ENCODE results near the gene CCDC92B.

CCDC92B gene

DNA sequence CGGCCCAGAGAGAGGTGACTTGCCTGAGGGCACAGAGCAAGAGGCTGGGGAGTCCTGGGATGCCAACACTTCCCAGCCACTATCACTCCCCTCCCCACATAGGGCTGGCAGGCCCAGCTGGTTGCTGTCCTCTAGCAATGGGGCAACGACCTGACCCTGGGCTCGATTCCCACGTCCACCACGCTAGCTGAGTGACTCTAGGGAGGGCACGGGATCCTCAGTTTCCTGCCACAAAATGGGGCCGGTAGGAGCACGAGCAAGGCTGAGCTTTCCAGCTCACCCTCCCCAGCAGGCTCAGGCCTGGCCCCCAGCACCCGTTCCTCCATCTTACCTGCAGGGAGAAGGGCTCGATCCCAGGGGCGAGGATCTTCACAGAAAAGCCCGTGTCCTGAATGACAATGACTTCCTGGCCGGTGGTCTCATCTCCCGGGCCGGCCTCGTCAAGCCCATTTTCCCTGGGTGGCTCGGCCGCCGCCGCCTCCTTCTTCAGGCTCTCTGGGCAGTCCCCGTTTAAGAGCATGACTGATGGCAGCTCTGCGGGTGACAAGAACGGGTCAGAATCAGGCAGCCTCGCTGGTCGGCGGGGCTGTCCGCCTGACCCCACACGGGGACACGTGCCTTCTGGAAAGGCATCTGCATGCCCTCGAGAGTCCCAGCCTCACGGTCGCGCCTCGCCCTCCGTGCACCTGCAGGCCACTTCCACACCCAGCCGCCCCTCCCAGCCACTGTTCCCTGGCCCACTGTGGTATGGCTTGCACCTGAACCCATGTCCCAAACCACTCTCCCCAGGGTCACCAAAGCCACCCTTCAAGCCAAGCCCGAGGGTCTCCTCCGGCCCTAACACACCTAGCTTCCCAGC is 45.2 kb downstream of the CCDC92B start:
- ATAC-seq = no peak
- no peak for TF ChIP-seq ZC3H10 (CRISPR knock-in tag; IDR thresholded peaks at IDR 0.05)
- no peak for TF ChIP-seq ARNTL (CRISPR knock-in tag; IDR thresholded peaks at IDR 0.05; ENCODE audit: borderline replicate concordance, low read depth)
- TF ChIP-seq PPARA (CRISPR knock-in tag; IDR thresholded peaks at IDR 0.05; ENCODE audit: borderline replicate concordance) = no peak
- TF ChIP-seq OSR1 (CRISPR knock-in tag; IDR thresholded peaks at IDR 0.05) = no peak
- no peak for TF ChIP-seq SNAI2 (CRISPR knock-in tag; IDR thresholded peaks at IDR 0.05)
- no peak for TF ChIP-seq ESRRG (CRISPR knock-in tag; IDR thresholded peaks at IDR 0.05)
- no peak for TF ChIP-seq ZFP30 (CRISPR knock-in tag; IDR thresholded peaks at IDR 0.05)
- no peak for TF ChIP-seq ZFP3 (CRISPR knock-in tag; IDR thresholded peaks at IDR 0.05)
- TF ChIP-seq RARB (CRISPR knock-in tag; IDR thresholded peaks at IDR 0.05) = no peak
- TF ChIP-seq ZNF565 (CRISPR knock-in tag; conservative IDR thresholded peaks at IDR 0.05; ENCODE audit: low read depth) = no peak
- TF ChIP-seq GLIS3 (CRISPR knock-in tag; IDR thresholded peaks at IDR 0.05) = no peak
- TF ChIP-seq CSDC2 (CRISPR knock-in tag; IDR thresholded peaks at IDR 0.05) = no peak

DNA sequence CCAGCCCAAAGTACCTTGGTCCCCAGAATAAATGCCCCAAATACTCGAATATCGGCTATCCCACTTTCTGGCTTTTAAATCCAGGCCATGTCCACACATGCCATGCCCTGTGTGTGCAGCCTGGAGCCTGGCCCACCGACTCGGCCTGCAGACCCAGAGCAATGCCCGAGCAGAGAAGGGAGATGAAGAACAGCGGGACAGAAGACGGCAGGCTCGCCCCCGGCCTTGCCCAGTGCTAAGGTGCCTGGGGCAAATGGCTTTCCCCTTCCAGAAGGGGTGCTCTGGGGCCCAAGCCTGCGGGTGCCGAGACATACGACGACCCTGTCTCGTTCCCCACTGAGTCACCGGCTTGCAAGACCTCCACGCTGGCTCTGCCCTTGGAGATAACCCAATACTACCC is 45.8 kb downstream of the CCDC92B start:
- TF ChIP-seq BACH2 (CRISPR knock-in tag; IDR thresholded peaks at IDR 0.05; ENCODE audit: borderline replicate concordance) (no peak), POU6F1 (CRISPR knock-in tag; IDR thresholded peaks at IDR 0.05; ENCODE audit: borderline replicate concordance, low read depth) (no peak)
- TF ChIP-seq, protein P1, sequence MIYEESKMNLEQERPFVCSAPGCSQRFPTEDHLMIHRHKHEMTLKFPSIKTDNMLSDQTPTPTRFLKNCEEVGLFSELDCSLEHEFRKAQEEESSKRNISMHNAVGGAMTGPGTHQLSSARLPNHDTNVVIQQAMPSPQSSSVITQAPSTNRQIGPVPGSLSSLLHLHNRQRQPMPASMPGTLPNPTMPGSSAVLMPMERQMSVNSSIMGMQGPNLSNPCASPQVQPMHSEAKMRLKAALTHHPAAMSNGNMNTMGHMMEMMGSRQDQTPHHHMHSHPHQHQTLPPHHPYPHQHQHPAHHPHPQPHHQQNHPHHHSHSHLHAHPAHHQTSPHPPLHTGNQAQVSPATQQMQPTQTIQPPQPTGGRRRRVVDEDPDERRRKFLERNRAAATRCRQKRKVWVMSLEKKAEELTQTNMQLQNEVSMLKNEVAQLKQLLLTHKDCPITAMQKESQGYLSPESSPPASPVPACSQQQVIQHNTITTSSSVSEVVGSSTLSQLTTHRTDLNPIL (CRISPR knock-in tag; IDR thresholded peaks at IDR 0.05; ENCODE audit: low read depth) = no peak
- TF ChIP-seq, protein P2, sequence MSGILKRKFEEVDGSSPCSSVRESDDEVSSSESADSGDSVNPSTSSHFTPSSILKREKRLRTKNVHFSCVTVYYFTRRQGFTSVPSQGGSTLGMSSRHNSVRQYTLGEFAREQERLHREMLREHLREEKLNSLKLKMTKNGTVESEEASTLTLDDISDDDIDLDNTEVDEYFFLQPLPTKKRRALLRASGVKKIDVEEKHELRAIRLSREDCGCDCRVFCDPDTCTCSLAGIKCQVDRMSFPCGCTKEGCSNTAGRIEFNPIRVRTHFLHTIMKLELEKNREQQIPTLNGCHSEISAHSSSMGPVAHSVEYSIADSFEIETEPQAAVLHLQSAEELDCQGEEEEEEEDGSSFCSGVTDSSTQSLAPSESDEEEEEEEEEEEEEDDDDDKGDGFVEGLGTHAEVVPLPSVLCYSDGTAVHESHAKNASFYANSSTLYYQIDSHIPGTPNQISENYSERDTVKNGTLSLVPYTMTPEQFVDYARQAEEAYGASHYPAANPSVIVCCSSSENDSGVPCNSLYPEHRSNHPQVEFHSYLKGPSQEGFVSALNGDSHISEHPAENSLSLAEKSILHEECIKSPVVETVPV (CRISPR knock-in tag; IDR thresholded peaks at IDR 0.05) = no peak
- ATAC-seq = no peak

GRCh38 chr17:2703181-2703580 is 46.3 kb downstream of the CCDC92B start:
- no peak for TF ChIP-seq CSDC2 (CRISPR knock-in tag; IDR thresholded peaks at IDR 0.05)
- TF ChIP-seq SNAI2 (CRISPR knock-in tag; IDR thresholded peaks at IDR 0.05) = no peak
- no peak for TF ChIP-seq TCF4 (CRISPR knock-in tag; IDR thresholded peaks at IDR 0.05; ENCODE audit: borderline replicate concordance)
- no peak for TF ChIP-seq BACH2 (CRISPR knock-in tag; IDR thresholded peaks at IDR 0.05; ENCODE audit: borderline replicate concordance)
- no peak for TF ChIP-seq ZC3H10 (CRISPR knock-in tag; IDR thresholded peaks at IDR 0.05)
- TF ChIP-seq ZNF70 (CRISPR knock-in tag; IDR thresholded peaks at IDR 0.05) = no peak
- no peak for ATAC-seq

DNA sequence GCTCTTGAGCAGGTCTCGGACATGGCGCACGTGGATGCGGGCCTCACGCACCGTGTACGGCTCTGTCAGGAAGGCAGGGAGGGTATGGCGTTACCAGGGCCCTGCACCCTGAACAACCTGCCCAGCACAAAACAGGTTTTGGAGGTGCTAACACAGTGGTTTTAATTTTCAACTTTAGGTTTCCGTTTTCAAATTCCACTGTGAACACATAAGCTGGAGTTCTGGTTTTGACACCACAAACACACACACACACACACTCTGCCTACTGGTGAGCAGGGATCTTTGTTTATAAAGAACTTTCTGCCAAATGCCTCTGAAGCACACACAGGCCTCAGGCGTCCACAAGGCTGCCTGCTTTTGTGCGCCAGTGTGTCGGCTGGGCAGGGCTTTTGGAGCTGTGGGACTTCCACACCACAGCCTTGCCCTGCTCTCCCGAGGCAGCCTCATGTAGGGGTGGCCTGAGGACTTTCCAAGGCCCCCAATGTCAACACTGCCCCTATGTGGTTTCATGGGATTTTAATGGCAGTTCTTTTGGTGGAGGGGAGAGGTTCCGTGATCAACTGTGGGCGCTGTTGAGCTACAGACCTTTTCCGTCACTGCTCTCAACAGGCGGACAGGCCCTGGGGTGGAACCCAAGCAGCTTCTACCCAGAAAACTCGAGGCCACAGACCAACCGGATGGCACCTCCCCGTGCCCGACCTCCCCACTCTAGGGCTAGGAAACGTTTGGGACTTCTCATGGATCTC is 47.3 kb downstream of the CCDC92B start:
- no peak for ATAC-seq
- TF ChIP-seq ZFP3 (CRISPR knock-in tag; IDR thresholded peaks at IDR 0.05) = no peak
- TF ChIP-seq GLIS3 (CRISPR knock-in tag; IDR thresholded peaks at IDR 0.05) = no peak
- no peak for TF ChIP-seq SNAI2 (CRISPR knock-in tag; IDR thresholded peaks at IDR 0.05)
- TF ChIP-seq TOX (CRISPR knock-in tag; IDR thresholded peaks at IDR 0.05; ENCODE audit: borderline replicate concordance) = no peak

DNA sequence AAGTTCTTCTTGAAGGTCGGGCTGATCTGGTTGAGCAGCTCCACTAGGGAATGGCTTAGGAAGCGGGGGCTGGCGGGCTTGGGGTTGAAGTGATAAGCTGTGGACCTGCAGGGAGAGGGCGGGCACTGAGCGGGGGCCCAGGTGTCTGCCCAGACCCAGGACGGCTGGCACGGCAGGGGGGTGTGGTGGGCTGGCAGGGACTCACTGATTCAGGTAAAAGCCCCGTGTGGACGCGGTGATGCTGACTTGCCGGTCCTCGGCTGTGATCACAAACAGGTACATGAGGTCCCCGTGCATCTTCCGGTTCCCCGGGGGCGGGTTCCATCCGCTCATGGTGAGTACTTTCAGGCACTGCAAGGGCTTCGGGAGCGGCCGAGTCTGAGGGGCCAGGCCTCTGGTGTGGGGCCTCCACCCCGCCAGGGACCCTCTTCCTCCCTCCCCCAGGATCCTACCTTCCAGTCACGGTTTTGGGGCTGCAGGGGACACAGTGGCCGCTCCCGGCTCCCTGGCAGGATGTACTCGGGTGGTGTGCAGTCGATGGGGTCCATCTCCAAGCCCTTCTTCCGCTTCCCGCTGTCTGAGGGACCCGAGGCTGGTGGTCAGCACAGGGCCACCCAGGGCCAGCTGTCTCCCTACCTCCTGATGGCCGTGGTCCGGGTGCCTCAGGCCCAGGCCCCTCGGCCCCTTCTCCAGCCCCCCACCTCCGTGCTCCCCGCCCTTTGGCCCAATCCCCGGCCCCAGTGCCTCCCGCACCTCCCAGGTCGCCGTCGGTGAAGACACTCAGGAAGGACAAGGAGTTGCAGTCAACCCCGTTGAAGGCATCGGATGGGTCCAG is 48.1 kb downstream of the CCDC92B start:
- TF ChIP-seq ZC3H10 (CRISPR knock-in tag; IDR thresholded peaks at IDR 0.05) (no peak), ESRRG (CRISPR knock-in tag; IDR thresholded peaks at IDR 0.05) (no peak), BACH2 (CRISPR knock-in tag; IDR thresholded peaks at IDR 0.05; ENCODE audit: borderline replicate concordance) (no peak), ISL1 (CRISPR knock-in tag; IDR thresholded peaks at IDR 0.05) (no peak), PPARA (CRISPR knock-in tag; IDR thresholded peaks at IDR 0.05; ENCODE audit: borderline replicate concordance) (no peak), ZNF8 (CRISPR knock-in tag; IDR thresholded peaks at IDR 0.05) (no peak), TCF4 (CRISPR knock-in tag; IDR thresholded peaks at IDR 0.05; ENCODE audit: borderline replicate concordance) (no peak)
- TF ChIP-seq, protein P3, sequence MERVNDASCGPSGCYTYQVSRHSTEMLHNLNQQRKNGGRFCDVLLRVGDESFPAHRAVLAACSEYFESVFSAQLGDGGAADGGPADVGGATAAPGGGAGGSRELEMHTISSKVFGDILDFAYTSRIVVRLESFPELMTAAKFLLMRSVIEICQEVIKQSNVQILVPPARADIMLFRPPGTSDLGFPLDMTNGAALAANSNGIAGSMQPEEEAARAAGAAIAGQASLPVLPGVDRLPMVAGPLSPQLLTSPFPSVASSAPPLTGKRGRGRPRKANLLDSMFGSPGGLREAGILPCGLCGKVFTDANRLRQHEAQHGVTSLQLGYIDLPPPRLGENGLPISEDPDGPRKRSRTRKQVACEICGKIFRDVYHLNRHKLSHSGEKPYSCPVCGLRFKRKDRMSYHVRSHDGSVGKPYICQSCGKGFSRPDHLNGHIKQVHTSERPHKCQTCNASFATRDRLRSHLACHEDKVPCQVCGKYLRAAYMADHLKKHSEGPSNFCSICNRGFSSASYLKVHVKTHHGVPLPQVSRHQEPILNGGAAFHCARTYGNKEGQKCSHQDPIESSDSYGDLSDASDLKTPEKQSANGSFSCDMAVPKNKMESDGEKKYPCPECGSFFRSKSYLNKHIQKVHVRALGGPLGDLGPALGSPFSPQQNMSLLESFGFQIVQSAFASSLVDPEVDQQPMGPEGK (CRISPR knock-in tag; IDR thresholded peaks at IDR 0.05; ENCODE audit: borderline replicate concordance) = no peak
- TF ChIP-seq, protein P1 (CRISPR knock-in tag; IDR thresholded peaks at IDR 0.05; ENCODE audit: low read depth) = no peak
- TF ChIP-seq, protein P2 (CRISPR knock-in tag; IDR thresholded peaks at IDR 0.05) = no peak
- ATAC-seq = no peak

Data from SK-N-SH treated with all-trans-retinoic acid at 6 μM for 48 hours (cell line).